NOMO-1 treated with DMSO at 0.1 percent for 48 hours (cell line): ENCODE results near the gene MAPRE3.
A peak's percentile ranks its signal among the peaks of the same experiment; 100 is the strongest.

Experiments used
- DNase-seq: peaks from one replicate; lab custom pipeline; 2025; ENCODE audit not compliant: unreplicated experiment; lab: John Stamatoyannopoulos, UW

MAPRE3 gene

GRCh38 chr2:27010139-27010538, 39.7 kb downstream of the MAPRE3 start:
- DNase-seq = no peak

GRCh38 chr2:27013738-27014137, 43.3 kb downstream of the MAPRE3 start:
- DNase-seq = no peak

GRCh38 chr2:27014771-27015433, 44.5 kb downstream of the MAPRE3 start:
- DNase-seq = no peak

- DNase-seq = peak; percentile 29
Observed at GRCh38 chr2:27016801-27017325, 46.4 kb downstream of the MAPRE3 start.

- no peak for DNase-seq
Observed at GRCh38 chr2:27018142-27018541, 47.7 kb downstream of the MAPRE3 start.

GRCh38 chr2:27019459-27019858, 49.0 kb downstream of the MAPRE3 start:
- DNase-seq = no peak

GRCh38 chr2:27019931-27020855, 49.8 kb downstream of the MAPRE3 start:
- DNase-seq = no peak

GRCh38 chr2:27021253-27022049, 51.0 kb downstream of the MAPRE3 start:
- DNase-seq = no peak

GRCh38 chr2:27023740-27024139, 53.3 kb downstream of the MAPRE3 start:
- DNase-seq = no peak

GRCh38 chr2:27024188-27024587, 53.8 kb downstream of the MAPRE3 start:
- no peak for DNase-seq

- DNase-seq = no peak
Observed at GRCh38 chr2:27024812-27025211, 54.4 kb downstream of the MAPRE3 start.

- DNase-seq = no peak
Observed at GRCh38 chr2:27025281-27025800, 54.9 kb downstream of the MAPRE3 start.

GRCh38 chr2:27025861-27026851, 55.7 kb downstream of the MAPRE3 start:
- DNase-seq = no peak

GRCh38 chr2:27027211-27027651, 56.8 kb downstream of the MAPRE3 start:
- no peak for DNase-seq

- DNase-seq = no peak
Observed at GRCh38 chr2:27029051-27029450, 58.6 kb downstream of the MAPRE3 start.

- peak; percentile 74 for DNase-seq
Observed at GRCh38 chr2:27032495-27033252, 62.2 kb downstream of the MAPRE3 start, which contains the start of gene TMEM214. TSS of gene TMEM214 (plus strand) at chr2:27032965. CDS start at chr2:27033016, 51 bp downstream.

GRCh38 chr2:27033253-27033852, 62.9 kb downstream of the MAPRE3 start:
- no peak for DNase-seq

- no peak for DNase-seq
Observed at GRCh38 chr2:27038012-27038411, 67.6 kb downstream of the MAPRE3 start.
